Activated CD8-positive, alpha-beta memory T cell treated with anti-CD3 and anti-CD28 coated beads, Interleukin-2, amount 10 ng/mL, durations not matched to agents 7 days and 5 days (primary cell): Measurements from ENCODE around the gene RABL2A. TPM values are rescaled to one million over a fixed set of nuclear protein-coding genes. Genes with fewer than 3 reads are reported as not detected.
"Not testable (repeated sequence)": the region's sequence is repeated elsewhere in the genome, so short reads cannot be mapped to it uniquely, and the experiment has no call there.

ENCODE experiments used
- ATAC-seq: fragments of 150-1000 bp; cut with Tn5 transposase; one replicate; pipeline ENCODE4 v1.10.0; 2021; ENCODE audit warnings: moderate library complexity
- CTCF ChIA-PET: fragments of 350-600 bp; sonication (Branson Sonifier 250); formaldehyde crosslinking; loops from one replicate; lab custom pipeline; 2021; ENCODE audit warnings: antibody characterized with exemption; lab: Charles Lee
- DNase-seq: peaks from one replicate; pipeline ENCODE4 v3.0.0-alpha.2; 2020
- H3K27ac Mint-ChIP-seq: one replicate; pipeline ENCODE4 v1.8.0; 2021; ENCODE audit warnings: mild to moderate bottlenecking, mixed read lengths
- H3K27me3 Mint-ChIP-seq: one replicate; pipeline ENCODE4 v1.8.0; 2021; ENCODE audit warnings: mixed read lengths
- H3K36me3 Mint-ChIP-seq: one replicate; pipeline ENCODE4 v1.8.0; 2021; ENCODE audit warnings: mild to moderate bottlenecking, mixed read lengths
- H3K4me1 Mint-ChIP-seq: one replicate; pipeline ENCODE4 v1.8.0; 2021; ENCODE audit warnings: mixed read lengths
- H3K4me3 Mint-ChIP-seq: one replicate; pipeline ENCODE4 v1.8.0; 2021; ENCODE audit warnings: mild to moderate bottlenecking, moderate library complexity, mixed read lengths
- H3K9me3 Mint-ChIP-seq: one replicate; pipeline ENCODE4 v1.8.0; 2022; ENCODE audit warnings: low read depth, mixed read lengths
- total RNA-seq, 2 experiments: library from RNA; stranded (reverse); gene quantifications; one replicate each; pipeline ENCODE4 v1.2.3, GENCODE V29; 2021

RABL2A gene
- total RNA-seq = 10 to 100 TPM; 13.3 to 19.5 TPM

DNA sequence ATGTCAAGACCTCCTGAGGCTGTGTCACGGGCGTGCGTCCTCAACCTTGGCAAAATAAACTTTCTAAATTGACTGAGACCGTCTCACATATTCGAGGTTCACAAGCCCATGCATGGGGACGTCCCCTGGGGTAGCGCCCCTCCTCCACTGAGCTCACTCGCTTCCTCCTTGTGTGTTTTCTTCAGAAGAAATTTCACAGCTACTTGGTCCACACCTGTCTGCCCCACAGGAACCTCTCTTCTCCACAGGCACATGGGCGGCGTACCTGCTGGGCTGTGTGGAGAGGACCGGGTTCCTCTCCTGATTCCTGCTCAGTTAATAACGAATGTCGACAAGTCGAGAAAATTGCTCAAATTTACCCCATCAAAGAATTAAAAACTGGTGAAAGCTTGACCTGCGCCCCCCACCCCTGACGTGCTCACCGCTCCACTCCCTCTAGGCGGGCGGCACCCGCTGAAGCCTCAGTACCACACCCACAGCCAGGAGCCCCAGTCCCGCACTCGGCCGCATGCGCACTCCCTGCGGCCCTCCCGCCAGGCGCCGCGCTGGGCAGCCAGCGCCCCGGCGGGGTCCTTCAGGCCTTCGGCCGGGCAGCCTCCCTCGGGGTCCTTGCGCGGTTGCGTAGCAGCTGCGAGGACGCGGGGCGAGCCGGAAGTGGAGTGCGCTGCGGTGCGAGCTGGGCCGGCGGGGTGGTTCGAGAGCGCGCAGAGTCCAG is at the start of gene RABL2A:
Gene RABL2A (plus strand): TSS at position 651 of the 715 bp plus-strand sequence. CDS start 1,341 bp downstream, outside the sequence.
- H3K36me3 Mint-ChIP-seq, H3K9me3 Mint-ChIP-seq, CTCF ChIA-PET, H3K27me3 Mint-ChIP-seq: not testable (repeated sequence)
- Mint-ChIP-seq H3K4me3 (peak within 1 kb of the TSS; percentile 85), H3K4me1 (peaks cover 19% of the 10 kb centered on the region), H3K27ac (peak within 1 kb of the TSS; percentile 83)
- ATAC-seq = peak; percentile 96
- DNase-seq = peak; percentile 89

DNA sequence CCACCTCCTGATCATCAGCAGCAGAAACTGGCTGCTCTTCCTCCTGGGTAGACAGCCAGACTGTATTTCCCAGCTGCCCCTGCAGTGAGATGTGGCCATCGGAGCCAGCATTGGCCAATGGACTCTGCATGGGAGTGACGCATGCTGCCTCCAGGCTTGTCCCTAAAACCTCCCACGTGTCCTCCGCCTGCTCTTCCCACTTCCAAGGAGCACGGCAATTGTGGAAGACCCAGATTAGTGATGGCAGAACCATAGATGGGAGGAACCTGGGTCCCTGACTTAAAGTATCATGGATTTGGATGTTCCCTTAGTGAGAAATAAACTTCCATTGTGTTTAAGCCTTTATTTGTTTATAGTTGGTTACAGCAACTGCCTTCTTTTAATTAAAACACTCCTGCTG is 48.6 kb upstream of the RABL2A start:
- peaks cover 12% of the 10 kb centered on the region for H3K4me1 Mint-ChIP-seq
- DNase-seq, H3K4me3 Mint-ChIP-seq, H3K27me3 Mint-ChIP-seq, ATAC-seq, H3K27ac Mint-ChIP-seq, H3K9me3 Mint-ChIP-seq, H3K36me3 Mint-ChIP-seq, CTCF ChIA-PET: not testable (repeated sequence)

DNA sequence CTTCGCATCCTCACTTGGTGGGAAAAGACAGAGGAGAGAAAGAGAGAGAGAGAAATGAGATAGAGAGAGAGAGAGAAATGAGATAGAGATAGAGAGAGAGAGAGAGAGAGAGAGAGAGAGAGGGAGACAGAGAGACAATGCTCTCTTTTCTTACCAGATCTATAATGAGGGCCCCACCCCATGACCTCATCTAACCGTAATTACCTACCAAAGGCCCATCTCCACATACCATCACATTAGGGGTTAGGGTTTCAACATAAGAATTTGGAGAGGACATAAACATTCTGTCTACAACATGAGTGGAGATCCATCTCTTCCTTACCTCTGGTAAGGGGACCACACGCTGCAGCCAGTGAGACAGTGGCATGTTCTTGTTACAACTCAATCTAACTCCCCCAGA is 44.6 kb upstream of the RABL2A start:
- DNase-seq, H3K36me3 Mint-ChIP-seq, H3K27me3 Mint-ChIP-seq, H3K9me3 Mint-ChIP-seq, ATAC-seq, CTCF ChIA-PET: not testable (repeated sequence)
- Mint-ChIP-seq H3K27ac (peak overlapping the region; percentile 8), H3K4me3 (peak overlapping the region; percentile 25), H3K4me1 (peaks cover 16% of the 10 kb centered on the region)

DNA sequence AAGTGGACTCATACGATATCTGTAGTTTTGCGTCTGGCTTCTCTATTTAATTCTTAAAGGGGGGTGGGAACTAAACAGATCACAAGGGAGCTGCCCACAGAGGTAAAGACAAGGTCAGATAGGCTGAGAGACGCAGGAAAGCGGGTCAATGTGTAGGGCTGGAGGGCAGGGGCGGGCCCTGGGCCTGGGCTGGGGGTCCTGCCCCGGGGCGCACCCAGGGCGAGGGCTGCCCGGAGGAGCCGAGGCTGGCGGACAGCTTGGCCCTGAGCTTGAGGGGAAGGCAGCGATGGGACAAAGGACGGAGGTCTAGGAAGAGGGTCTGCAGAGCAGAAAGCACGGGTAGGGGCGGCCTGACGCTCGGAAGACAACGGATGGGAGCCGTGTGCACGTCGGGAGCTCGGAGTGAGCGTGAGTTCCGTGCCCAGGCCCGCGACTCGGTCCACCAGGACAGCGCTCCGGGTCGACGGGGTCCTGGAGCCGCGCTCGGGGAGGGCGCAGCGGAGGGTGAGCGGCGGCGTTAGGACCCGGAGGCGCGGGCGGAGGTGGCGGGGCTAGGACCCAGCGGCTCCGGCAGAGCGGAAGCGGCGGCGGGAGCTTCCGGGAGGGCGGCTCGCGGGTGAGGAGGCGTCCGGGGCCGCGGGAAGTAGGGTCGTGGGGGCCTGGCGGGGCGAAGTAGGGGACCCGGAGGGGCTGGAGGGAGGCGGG is 43.4 kb upstream of the RABL2A start:
- not testable (repeated sequence) for H3K27me3 Mint-ChIP-seq, H3K9me3 Mint-ChIP-seq, H3K36me3 Mint-ChIP-seq
- DNase-seq (peak; percentile 87), ATAC-seq (peak; percentile 45)
- CTCF ChIA-PET = interaction anchor here (0.8 to 1.2 kb wide), 2 partner anchors 20 to 56 kb away, joined by 3 to 7 read pairs; no protein-coding TSS in a partner anchor
- H3K4me3 Mint-ChIP-seq = peak overlapping the region; percentile 85
- peaks cover 16% of the 10 kb centered on the region for H3K4me1 Mint-ChIP-seq
- H3K27ac Mint-ChIP-seq = peak overlapping the region; percentile 93

DNA sequence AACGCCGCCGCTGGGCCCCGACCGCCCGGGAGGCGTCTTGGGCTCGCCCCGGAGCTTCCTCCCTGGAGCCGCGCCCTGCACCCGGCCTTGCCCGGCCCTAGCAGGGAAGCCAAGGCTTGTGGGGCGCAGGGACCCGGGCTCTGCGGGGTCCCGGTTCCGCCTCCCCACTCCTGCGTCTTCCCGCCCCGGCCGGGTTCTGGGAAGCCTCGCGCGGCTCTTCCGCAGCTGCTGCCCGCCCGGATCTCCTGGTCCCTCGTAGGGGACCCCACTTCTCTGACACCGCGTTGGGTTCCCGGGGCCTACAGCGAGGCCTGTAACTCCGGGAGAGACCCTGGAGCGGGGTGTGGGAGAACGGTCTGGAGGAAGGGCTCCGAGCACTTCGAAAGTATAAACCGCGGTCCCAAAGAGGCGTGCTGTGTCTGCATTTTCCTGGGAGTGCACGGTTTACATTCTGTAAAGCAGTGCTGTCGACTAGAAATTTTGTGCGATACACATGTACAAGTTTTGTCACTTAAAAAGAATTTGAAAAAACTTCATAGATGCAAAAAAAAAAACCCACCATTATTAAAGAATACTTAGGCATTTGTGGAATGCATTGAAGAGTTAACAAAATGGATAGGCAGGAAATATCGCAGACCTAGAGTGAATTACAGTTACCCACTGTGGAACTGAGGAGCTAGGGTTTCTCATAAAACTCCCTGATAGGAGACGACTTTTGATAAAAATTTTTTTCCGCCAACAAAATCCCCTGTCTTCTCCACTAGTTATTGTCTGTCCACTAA is 42.6 kb upstream of the RABL2A start:
- peaks cover 16% of the 10 kb centered on the region for H3K4me1 Mint-ChIP-seq
- H3K36me3 Mint-ChIP-seq, DNase-seq, H3K27me3 Mint-ChIP-seq, H3K9me3 Mint-ChIP-seq, ATAC-seq: not testable (repeated sequence)
- CTCF ChIA-PET = interaction anchor here (1.2 kb wide), 1 partner anchor 20 kb away, joined by 7 read pairs; no protein-coding TSS in a partner anchor
- H3K27ac Mint-ChIP-seq = peak overlapping the region; percentile 54
- H3K4me3 Mint-ChIP-seq = peak overlapping the region; percentile 71

DNA sequence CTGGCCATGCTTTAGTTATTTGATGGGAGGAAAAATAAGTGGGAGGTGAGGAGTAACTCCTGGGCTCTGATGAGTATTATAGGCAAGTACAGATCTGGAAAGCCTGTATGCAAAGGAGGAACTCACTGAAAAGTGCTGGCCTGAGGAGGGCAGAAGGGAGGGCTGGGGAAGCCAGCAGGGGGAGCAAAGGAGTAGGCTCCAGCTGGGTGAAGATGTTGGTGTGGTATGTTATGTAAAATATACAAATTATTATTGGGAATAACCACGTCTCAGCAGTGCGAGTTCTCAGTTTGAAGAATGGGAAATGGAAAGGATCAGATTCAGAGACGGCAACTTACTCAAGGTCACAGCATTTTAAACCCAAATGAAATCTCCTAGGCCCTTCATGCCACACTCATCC is 39.9 kb upstream of the RABL2A start:
- H3K27ac Mint-ChIP-seq, ATAC-seq: not testable (repeated sequence)

DNA sequence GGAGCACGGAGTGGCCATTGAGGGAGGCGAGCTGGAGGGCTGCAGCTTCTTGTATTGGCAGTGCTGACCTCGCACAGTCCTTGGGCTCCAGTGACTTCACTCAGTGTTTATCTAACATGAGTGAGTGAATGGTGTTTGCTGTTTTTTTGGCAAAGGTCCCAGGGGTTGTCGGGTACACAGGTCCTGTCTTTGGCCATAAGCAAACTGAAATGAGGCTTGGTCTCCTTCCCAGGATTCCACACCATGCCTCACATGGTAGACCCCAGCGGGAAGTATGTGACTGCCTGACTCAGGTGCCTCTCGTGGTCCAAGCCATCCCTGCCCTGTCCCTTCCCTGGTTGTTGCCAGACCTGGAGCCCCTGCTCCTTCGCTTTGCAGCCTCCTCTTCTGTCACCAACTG is 37.5 kb upstream of the RABL2A start:
- ATAC-seq, H3K27me3 Mint-ChIP-seq, DNase-seq, H3K36me3 Mint-ChIP-seq, H3K9me3 Mint-ChIP-seq, CTCF ChIA-PET, H3K27ac Mint-ChIP-seq, H3K4me3 Mint-ChIP-seq: not testable (repeated sequence)
- peaks cover 17% of the 10 kb centered on the region for H3K4me1 Mint-ChIP-seq

More for the DNA sequence above, 39.9 kb upstream of the RABL2A start:
- not testable (repeated sequence) for H3K4me3 Mint-ChIP-seq, H3K36me3 Mint-ChIP-seq, H3K9me3 Mint-ChIP-seq, H3K27me3 Mint-ChIP-seq
- peaks cover 25% of the 10 kb centered on the region for H3K4me1 Mint-ChIP-seq
- CTCF ChIA-PET = interaction anchor here (0.7 kb wide), 1 partner anchor 112 kb away, joined by 3 read pairs; no protein-coding TSS in a partner anchor
- peak; percentile 76 for DNase-seq

DNA sequence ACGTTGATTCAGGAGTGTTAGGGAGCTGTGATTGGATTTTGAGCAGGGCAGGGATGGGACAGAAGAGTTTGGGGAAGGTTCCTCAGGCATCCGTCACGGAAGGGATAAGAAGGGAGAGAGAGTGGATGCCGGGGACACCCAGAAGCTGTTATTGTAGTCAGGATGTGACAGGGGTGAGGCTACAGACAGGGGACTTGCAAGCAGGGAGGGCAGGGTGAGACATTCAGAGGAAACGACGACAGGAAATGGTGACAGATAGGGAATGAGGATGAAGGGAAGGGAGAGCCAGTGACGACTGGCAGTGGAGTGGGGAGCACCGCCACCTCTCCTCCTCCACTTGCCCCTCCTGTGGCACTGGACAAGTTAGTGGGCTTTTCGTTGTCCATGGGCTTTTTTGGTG is 35.1 kb upstream of the RABL2A start:
- ATAC-seq, DNase-seq, CTCF ChIA-PET, H3K4me3 Mint-ChIP-seq, H3K4me1 Mint-ChIP-seq, H3K27me3 Mint-ChIP-seq, H3K27ac Mint-ChIP-seq, H3K36me3 Mint-ChIP-seq, H3K9me3 Mint-ChIP-seq: not testable (repeated sequence)

DNA sequence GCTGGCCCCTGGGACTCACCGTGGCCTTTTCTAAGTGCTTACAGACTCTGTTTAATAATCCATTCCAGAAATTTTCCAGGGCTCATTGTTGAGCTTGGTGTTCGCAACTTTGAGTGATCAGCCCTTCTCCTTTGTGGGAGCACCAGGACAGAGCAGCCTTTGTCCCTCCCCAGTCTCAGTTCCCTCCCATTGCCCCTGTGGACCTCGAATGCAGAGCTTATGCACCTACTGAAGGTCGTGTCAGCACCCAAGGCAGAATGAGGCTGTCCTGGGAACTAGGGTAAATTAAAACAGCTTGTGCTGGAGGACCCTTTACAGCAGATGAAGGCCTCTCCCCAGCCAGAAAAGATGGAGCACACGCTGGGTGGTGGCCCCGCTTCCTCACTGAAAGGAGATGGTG is 33.8 kb upstream of the RABL2A start:
- DNase-seq, H3K36me3 Mint-ChIP-seq, CTCF ChIA-PET, ATAC-seq, H3K27ac Mint-ChIP-seq, H3K9me3 Mint-ChIP-seq, H3K4me1 Mint-ChIP-seq, H3K27me3 Mint-ChIP-seq, H3K4me3 Mint-ChIP-seq: not testable (repeated sequence)

DNA sequence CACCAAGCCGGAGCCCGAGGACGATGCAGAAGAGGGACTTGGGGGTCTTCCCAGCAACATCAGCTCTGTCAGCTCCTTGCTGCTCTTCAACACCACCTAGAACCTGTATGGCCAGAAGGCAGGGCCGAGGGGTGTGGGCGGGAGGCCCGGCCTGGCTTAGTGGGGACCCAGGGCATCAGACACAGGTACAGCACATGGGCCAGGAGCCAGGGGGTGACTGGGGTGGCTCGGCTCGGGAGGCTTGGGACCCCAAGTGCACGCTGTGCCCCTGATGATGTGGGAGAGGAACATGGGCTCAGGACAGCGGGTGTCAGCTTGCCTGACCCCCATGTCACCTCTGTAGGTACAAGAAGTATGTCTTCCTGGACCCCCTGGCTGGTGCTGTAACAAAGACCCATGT is 31.3 kb upstream of the RABL2A start:
- DNase-seq, H3K4me3 Mint-ChIP-seq, H3K9me3 Mint-ChIP-seq, H3K36me3 Mint-ChIP-seq, ATAC-seq, H3K27ac Mint-ChIP-seq, CTCF ChIA-PET, H3K27me3 Mint-ChIP-seq, H3K4me1 Mint-ChIP-seq: not testable (repeated sequence)

DNA sequence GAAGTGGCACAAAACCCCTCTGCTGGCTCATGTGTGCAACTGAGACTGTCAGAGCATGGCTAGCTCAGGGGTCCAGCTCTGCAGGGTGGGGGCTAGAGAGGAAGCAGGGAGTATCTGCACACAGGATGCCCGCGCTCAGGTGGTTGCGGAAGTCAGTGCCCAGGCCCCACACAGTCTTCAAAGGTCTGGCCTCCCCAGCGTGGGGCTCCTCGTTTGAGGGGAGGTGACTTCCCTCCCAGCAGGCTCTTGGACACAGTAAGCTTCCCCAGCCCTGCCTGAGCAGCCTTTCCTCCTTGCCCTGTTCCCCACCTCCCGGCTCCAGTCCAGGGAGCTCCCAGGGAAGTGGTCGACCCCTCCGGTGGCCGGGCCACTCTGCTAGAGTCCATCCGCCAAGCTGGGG is 29.9 kb upstream of the RABL2A start:
- H3K4me1 Mint-ChIP-seq, H3K9me3 Mint-ChIP-seq, H3K27me3 Mint-ChIP-seq, H3K4me3 Mint-ChIP-seq, H3K36me3 Mint-ChIP-seq, DNase-seq, H3K27ac Mint-ChIP-seq, CTCF ChIA-PET, ATAC-seq: not testable (repeated sequence)

DNA sequence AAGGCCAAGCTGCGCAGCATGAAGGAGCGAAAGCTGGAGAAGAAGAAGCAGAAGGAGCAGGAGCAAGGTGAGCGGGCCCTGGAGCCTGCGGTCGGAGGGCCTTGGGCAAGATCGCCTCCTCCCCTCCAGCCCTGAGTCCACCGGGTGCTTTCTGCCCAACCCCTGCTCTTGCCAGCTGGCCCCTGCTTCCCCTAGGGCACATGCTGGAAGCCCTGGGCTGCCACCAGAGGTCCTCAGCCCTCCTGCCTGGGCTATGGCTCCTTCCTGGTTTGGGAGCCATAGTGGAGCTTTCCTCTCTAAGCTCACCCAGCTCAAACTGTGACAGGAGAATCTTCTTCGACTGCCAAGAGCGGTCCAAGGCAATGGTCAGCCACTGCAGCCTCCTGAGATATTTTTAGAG is 29.5 kb upstream of the RABL2A start:
- CTCF ChIA-PET, H3K4me3 Mint-ChIP-seq, H3K9me3 Mint-ChIP-seq, H3K27me3 Mint-ChIP-seq, H3K36me3 Mint-ChIP-seq, DNase-seq, H3K4me1 Mint-ChIP-seq, ATAC-seq, H3K27ac Mint-ChIP-seq: not testable (repeated sequence)

DNA sequence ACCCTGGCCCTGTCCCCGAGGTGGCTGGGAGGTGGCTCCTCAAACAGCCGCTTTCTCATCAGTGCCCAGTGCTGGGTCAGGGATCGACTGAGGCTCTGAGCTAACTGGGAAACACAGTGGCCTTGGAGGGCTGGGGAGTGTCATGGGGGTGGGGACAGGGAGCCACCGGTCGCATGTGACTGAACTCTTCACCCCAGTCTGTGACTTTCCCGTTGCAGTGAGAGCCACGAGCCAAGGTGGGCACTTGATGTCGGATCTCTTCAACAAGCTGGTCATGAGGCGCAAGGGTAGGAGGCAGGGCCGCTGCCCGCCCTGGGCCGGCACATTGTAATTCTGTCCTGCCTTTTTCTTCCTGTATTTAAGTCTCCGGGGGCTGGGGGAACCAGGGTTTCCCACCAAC is 28.9 kb upstream of the RABL2A start:
- H3K27ac Mint-ChIP-seq, H3K27me3 Mint-ChIP-seq, H3K4me1 Mint-ChIP-seq, H3K36me3 Mint-ChIP-seq, ATAC-seq, DNase-seq, H3K4me3 Mint-ChIP-seq, CTCF ChIA-PET, H3K9me3 Mint-ChIP-seq: not testable (repeated sequence)
